GM19324 (cell line): ENCODE measurements around the gene SMIM7.

Experiments used
- ATAC-seq: cut with Tn5 transposase; IDR thresholded peaks from one replicate; pipeline ENCODE4 v1.9.1; 2021; ENCODE audit warnings: mild to moderate bottlenecking, moderate library complexity; ENCODE audit not compliant: unreplicated experiment, low FRiP score

SMIM7 gene

GRCh38 chr19:16624236-16624635 lies 35.7 kb downstream of the SMIM7 start:
- ATAC-seq, result no peak

GRCh38 chr19:16623576-16623975 lies 36.4 kb downstream of the SMIM7 start:
- ATAC-seq, result no peak

- no peak for ATAC-seq
These were observed 36.9 kb downstream of the SMIM7 start for GRCh38 chr19:16623066-16623465.

GRCh38 chr19:16621165-16621800 lies 38.7 kb downstream of the SMIM7 start:
- ATAC-seq, result no peak

DNA sequence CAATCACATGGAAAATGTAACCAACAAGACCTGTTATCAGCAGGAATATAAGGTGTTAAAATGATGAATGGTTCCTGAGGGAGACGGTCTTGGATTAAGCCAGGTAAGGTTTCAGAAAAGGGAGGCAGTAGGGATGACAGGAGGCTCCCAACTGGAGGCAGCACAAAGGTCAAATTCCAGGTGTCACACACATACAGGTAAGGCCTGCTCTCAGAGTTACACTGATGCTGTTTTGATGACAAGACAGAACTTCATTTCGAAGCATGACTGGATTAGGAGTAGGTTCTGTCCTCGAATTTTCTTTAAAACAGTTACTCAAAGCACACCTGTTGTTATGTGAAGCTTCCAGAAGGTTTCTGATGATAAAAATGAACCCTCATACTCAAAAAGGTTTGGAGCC lies 39.4 kb downstream of the SMIM7 start:
- no peak for ATAC-seq

DNA sequence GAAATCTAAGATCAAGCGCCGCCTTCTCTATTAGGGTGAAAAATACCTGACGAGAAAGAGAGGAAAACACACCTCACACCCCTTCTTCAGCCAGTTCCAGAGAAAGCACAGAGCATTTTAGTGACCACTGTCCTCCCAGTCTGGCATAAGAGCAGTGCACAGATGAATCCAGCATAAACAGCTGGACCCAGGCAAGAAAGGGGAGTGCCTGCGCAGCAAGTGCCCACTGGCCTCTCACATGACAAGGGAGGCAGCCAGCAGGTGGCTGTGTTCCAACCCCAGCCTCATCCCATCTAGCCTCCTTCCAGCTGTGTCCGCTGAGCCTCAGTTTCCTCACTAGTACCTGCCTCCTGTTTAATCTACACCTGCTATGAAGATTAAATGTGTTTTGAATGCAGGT lies 39.9 kb downstream of the SMIM7 start:
- ATAC-seq, result no peak

GRCh38 chr19:16619457-16619856 lies 40.5 kb downstream of the SMIM7 start:
- no peak for ATAC-seq

DNA sequence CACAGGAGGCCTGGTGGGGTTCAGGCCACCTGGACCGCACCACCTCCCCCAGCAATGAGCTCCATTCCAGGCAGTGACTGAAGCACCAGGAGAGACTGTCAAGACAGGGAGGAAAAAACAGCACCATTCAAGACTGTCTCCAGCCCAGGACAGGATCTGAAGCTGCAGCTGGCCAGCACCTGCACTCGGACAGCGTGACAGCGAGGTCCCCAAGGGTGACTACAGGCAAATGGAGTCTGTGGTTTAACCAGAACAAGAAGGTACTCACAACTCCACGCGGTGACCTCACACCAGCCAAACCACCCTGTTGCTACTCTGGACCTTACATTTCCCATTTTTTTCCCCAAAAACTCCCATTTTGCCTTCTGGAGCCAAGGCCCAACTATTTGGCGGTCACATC lies 41.7 kb downstream of the SMIM7 start:
- no peak for ATAC-seq

DNA sequence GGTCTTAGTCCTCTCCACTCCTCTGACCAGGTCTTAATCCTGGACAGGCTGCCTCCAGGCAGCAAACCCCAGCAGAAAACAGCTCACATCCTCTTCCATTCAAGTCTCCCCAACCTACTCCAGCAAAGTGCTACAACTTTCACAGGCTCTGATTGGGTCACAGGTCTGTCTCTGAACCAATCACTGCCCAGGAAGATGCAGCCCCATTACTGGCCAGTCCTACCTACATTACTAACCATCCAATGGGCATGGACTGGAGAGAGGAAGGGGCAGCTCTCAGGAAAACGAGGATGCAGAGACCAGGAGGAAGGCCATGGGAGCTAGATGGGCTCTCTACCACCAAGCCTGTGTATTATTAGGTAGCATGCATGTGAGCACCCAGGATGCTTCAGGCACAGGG lies 44.1 kb downstream of the SMIM7 start:
- no peak for ATAC-seq

- ATAC-seq, result no peak
These were observed 45.0 kb downstream of the SMIM7 start for GRCh38 chr19:16614941-16615340.

GRCh38 chr19:16613841-16614240 lies 46.1 kb downstream of the SMIM7 start:
- ATAC-seq, result no peak

DNA sequence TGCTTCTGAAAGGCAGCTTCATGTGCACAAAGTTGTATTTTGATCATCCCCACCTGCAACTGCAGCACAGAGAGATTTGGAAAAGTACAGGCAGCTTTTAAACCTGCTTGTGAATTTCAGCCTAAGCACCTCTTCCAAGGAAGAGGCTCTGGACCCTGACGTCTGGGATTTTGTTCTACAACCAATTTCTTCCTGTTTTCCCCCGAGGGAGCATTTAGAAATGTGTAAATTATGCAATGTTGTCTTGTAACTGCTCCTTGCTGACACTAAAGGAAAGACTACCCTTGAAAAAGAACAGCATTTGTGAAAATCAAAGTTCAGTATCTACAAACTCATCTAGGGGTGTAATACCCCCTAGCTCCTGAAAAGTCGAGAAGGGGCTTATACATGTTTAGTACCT lies 47.3 kb downstream of the SMIM7 start:
- no peak for ATAC-seq

- ATAC-seq, result no peak
These were observed 48.8 kb downstream of the SMIM7 start for GRCh38 chr19:16611121-16611520.

DNA sequence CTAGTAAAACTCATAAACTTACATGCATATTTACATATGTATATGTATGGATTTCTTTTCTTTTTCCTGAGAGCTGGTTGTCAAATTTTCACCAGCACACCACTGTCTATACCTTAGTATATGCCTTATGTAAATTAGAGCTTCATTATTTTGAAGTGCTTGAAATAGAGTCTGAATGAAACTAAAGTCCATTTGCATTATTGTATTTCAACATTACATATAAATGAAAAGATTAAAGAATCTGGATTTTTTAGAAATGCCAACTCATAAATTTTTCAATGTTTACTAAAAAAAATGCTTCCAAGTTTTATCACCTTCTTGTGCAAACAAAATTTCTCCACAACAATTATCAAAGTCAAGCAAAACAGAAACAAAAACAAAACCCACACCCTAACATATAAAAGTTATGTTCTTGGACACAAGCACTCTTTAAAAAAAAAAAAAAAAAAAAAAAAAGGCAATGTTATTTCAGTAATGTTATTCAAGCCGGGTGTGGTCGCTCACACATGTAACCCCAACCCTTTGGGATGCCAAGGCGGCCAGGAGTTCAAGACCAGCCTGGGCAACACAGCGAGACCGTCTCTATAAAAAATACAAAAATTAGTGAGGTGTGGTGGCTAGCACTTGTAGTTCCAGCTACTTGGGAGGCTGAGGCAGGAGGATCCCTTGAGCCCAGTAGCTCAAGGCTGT lies 50.3 kb downstream of the SMIM7 start:
- ATAC-seq, result no peak

GRCh38 chr19:16608290-16608739 lies 51.6 kb downstream of the SMIM7 start:
- no peak for ATAC-seq

DNA sequence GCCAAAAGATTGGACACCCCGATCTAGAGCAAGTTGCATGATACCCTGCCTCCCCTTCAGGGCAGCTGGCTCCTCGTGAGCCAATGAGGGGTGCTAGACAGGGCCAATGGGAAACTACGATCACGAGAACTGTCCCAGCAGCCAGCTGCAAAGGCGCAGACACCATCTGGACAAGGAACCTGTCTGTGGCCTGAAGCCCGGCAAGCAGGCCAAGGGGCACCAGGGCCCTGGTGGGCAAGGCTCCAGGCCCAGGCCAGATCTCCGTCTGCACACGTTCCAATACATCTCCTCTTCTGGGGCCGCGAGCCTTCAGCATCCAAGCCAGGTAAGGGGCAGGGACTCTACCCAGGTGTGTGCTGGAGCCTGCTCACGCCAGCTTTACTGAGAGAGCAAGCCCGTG lies 52.1 kb downstream of the SMIM7 start:
- no peak for ATAC-seq

GRCh38 chr19:16605553-16605994 lies 54.4 kb downstream of the SMIM7 start:
- ATAC-seq, result no peak

GRCh38 chr19:16605115-16605514 lies 54.8 kb downstream of the SMIM7 start:
- ATAC-seq, result no peak

DNA sequence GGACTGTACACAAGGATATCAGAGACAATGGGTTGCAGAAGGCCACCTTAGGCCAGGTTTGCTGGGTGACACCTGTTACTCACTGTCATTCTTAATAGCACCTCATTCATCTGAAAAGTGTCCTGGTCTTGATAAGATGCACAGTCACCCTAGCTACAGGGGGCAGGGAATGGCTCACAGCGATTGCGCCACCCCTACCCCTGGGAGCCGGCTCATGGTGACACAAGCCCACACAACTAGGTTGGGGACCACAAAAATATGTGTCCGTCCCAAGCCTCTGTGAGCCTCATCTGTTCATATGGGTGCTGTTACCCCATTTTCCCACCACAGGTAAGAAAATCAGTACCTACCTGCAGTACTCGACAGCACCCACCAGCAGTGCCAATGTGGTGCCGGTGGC lies 55.3 kb downstream of the SMIM7 start:
- ATAC-seq, result no peak

DNA sequence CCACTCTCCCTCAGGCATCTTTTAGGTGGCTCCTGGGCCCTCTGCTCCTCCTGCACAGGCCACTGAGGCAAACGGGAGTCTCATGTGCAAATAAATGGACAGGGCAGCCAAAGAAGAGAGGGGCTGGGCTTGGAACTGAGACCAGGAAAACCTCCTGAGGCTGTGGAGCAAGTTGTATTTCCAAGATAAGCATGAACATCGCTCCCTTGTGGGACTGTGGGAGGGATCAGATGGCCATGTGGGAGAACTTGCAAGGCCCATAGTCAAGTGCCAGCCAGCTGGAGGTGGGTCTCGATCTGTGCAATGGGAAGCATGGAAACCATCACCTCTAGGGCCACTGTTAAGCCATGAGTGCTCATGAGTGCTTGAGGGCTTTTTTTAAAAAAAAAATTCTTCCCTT lies 56.9 kb downstream of the SMIM7 start:
- no peak for ATAC-seq

DNA sequence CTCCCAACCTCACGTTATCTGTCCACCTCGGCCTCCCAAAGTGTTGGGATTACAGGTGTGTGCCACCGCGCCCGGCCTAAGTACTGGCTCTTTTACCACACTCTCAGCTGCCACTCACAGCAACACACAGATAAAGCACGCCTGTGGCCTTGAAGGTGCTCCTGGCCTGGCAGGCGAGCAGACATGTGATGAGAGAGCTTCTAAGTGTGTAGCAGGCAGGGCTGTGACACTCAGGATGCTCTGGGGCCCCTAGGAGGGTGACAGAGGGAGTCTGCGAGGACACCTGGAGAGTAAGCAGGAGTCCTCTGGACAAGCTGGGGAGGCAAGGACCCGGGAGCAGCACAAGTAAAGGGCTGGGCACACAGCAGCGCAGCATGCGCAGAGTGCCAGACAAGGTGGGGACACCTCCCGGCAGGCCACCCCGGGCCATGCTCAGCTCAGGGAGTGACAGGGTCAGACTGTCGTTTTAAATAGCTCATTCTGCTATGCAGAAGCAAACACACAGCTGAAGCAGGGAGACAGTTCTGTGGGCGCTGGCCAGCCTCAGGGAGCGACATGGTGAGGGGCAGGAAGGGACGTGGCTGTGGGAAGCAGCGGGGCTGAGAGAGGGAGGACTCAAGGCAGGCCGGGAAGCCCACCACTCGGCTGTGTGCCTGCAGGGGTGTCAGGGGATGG lies 58.4 kb downstream of the SMIM7 start:
- no peak for ATAC-seq

GRCh38 chr19:16600824-16601223 lies 59.1 kb downstream of the SMIM7 start:
- ATAC-seq, result no peak
